ENCODE measurements around the gene CCDC97.

- TF ChIP-seq EZH2 (IDR thresholded peaks at IDR 0.05; ENCODE audit: low read depth), result no peak
- TF ChIP-seq, protein P1, sequence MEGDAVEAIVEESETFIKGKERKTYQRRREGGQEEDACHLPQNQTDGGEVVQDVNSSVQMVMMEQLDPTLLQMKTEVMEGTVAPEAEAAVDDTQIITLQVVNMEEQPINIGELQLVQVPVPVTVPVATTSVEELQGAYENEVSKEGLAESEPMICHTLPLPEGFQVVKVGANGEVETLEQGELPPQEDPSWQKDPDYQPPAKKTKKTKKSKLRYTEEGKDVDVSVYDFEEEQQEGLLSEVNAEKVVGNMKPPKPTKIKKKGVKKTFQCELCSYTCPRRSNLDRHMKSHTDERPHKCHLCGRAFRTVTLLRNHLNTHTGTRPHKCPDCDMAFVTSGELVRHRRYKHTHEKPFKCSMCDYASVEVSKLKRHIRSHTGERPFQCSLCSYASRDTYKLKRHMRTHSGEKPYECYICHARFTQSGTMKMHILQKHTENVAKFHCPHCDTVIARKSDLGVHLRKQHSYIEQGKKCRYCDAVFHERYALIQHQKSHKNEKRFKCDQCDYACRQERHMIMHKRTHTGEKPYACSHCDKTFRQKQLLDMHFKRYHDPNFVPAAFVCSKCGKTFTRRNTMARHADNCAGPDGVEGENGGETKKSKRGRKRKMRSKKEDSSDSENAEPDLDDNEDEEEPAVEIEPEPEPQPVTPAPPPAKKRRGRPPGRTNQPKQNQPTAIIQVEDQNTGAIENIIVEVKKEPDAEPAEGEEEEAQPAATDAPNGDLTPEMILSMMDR (conservative IDR thresholded peaks at IDR 0.05), result no peak
Observed at GRCh38 chr19:41355802-41356201, 45.8 kb downstream of the CCDC97 start.
